ENCODE results near the gene CISTR.

GRCh38 chr12:53795927-53796326 lies 44.1 kb upstream of the CISTR start:
- TF ChIP-seq CTCF (tag by site-specific recombination; IDR thresholded peaks at IDR 0.05) = no peak
- no peak for TF ChIP-seq ZNF645 (tag by site-specific recombination; IDR thresholded peaks at IDR 0.05)
- TF ChIP-seq MEIS1 (CRISPR knock-in tag; IDR thresholded peaks at IDR 0.05; ENCODE audit: borderline replicate concordance) = no peak
- TF ChIP-seq KLF8 (tag by site-specific recombination; IDR thresholded peaks at IDR 0.05) = no peak
- no peak for TF ChIP-seq YY1 (tag by site-specific recombination; IDR thresholded peaks at IDR 0.05)
- TF ChIP-seq ZNF23 (tag by site-specific recombination; IDR thresholded peaks at IDR 0.05; ENCODE audit: borderline replicate concordance) = no peak
- TF ChIP-seq ZNF174 (tag by site-specific recombination; IDR thresholded peaks at IDR 0.05) = no peak
- no peak for TF ChIP-seq GFI1B (tag by site-specific recombination; IDR thresholded peaks at IDR 0.05)
- no peak for TF ChIP-seq PATZ1 (tag by site-specific recombination; IDR thresholded peaks at IDR 0.05)
- no peak for TF ChIP-seq PRDM10 (tag by site-specific recombination; IDR thresholded peaks at IDR 0.05)

Measured in HEK293 (cell line).